Naive B cell (primary cell): ENCODE results near the gene ATP23. TPM values are rescaled to one million over a fixed set of nuclear protein-coding genes. Genes with fewer than 3 reads are reported as not detected.

ENCODE experiments used
- ATAC-seq, 2 donors: fragments of 150-1000 bp; cut with Tn5 transposase; 2 replicates each; pipeline ENCODE4 v1.10.0; 2021; ENCODE audit warnings: low read depth in 2 of 2, mild to moderate bottlenecking in 2 of 2, moderate library complexity in 2 of 2
- DNase-seq: peaks from one replicate; pipeline ENCODE4 v3.0.0; 2022
- H3K27ac Mint-ChIP-seq, 6 donors: one replicate each; pipeline ENCODE4 v1.8.0; 2020 to 2022; ENCODE audit warnings: mild to moderate bottlenecking in 6 of 6, mixed read lengths in 6 of 6, moderate library complexity in 5 of 6, inconsistent platforms in 2 of 6
- H3K27me3 Mint-ChIP-seq, 3 donors: one replicate each; pipeline ENCODE4 v1.8.0; 2021 to 2022; ENCODE audit warnings: mixed read lengths in 3 of 3, mild to moderate bottlenecking in 1 of 3
- H3K36me3 Mint-ChIP-seq, 2 donors: one replicate each; pipeline ENCODE4 v1.8.0; 2020 to 2022; ENCODE audit warnings: mixed read lengths in 2 of 2, inconsistent platforms in 1 of 2, mild to moderate bottlenecking in 1 of 2
- H3K4me1 Mint-ChIP-seq, 3 donors: one replicate each; pipeline ENCODE4 v1.8.0; 2020 to 2022; ENCODE audit warnings: mixed read lengths in 3 of 3, inconsistent platforms in 1 of 3, mild to moderate bottlenecking in 1 of 3, moderate library complexity in 1 of 3
- H3K4me3 Mint-ChIP-seq, 8 donors: one replicate each; pipeline ENCODE4 v1.8.0; 2020 to 2022; ENCODE audit warnings: mild to moderate bottlenecking in 8 of 8, mixed read lengths in 8 of 8, moderate library complexity in 8 of 8, inconsistent platforms in 2 of 8
- H3K9me3 Mint-ChIP-seq, 7 donors: one replicate each; pipeline ENCODE4 v1.8.0; 2020 to 2022; ENCODE audit warnings: mixed read lengths in 7 of 7, mild to moderate bottlenecking in 5 of 7, inconsistent platforms in 2 of 7, moderate library complexity in 1 of 7
- polyA plus RNA-seq, 6 donors: library from polyadenylated mRNA; unstranded; fragments of 300-500 nt; fragmentation: Illumina TruSeq; gene quantifications; one replicate each; pipeline ENCODE4 v1.2.3, GENCODE V29; 2021; ENCODE audit warnings: low read depth in 6 of 6

ATP23 gene
- polyA plus RNA-seq, 6 donors from 2014 or later, result 11.0 to 39.3 (median 22.4) TPM

- Mint-ChIP-seq H3K9me3 (no peaks in the 10 kb centered on the region), H3K27ac (peak overlapping the region in 1 of 6 donors; percentile 8), H3K36me3 (no peaks in the 10 kb centered on the region), H3K4me1 (peaks cover 0 to 2% (median under 1%) of the 10 kb centered on the region in 3 donors), H3K27me3 (no peaks in the 10 kb centered on the region), H3K4me3 (no peak overlapping the region)
- no peak for ATAC-seq
- no peak for DNase-seq
Observed at GRCh38 chr12:57929092-57929830, 12.1 kb upstream of the ATP23 start.

DNA sequence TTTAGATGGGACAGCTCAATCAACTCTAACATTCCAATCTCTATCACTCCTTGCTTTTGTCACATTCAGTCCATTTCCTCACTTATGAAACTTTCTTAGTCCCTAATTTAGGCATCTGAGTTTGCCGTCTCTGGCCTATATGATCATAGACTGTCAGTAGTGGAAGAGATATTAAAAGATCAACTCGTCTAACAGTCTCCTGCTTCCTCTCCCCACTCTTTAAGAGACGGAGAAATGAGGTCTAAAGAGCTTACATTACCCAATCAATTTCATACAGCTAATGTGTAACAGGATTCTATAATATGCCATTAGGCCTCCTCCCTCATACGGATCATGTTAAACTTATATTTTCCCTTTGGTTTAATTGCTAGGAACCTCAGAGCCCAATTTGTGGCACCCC, 6.5 kb upstream of the ATP23 start:
- Mint-ChIP-seq H3K27ac (peak overlapping the region; percentile 21 to 100 (median 100)), H3K27me3 (no peaks in the 10 kb centered on the region), H3K36me3 (no peaks in the 10 kb centered on the region), H3K4me1 (peaks cover 17 to 22% (median 22%) of the 10 kb centered on the region in 3 donors), H3K4me3 (peak overlapping the region in 4 of 8 donors; percentile 7 to 98 (median 94)), H3K9me3 (no peaks in the 10 kb centered on the region)
- no peak for DNase-seq
- no peak for ATAC-seq

DNA sequence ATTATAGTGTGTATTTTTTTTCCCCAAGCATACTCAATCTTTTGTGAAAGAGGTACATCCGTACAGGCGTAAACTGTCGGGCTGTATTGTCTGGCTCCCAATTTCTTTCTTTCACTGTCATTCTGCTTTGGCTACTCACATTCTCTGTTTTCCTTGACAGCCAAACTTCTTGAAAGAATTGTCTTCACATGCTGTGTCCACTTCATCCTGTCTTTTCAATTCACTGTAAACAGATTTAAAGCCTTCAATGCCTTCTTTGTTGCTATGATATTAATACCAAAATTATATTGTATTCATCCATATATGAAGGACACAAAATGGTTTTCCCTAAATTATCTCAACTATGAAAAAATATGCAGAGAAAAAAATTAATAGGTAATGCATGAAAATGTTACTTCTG, 6.0 kb upstream of the ATP23 start:
- Mint-ChIP-seq H3K36me3 (no peaks in the 10 kb centered on the region), H3K9me3 (no peaks in the 10 kb centered on the region), H3K27ac (peak overlapping the region; percentile 99 to 100 (median 100)), H3K4me3 (peak overlapping the region; percentile 85 to 98 (median 96)), H3K27me3 (no peaks in the 10 kb centered on the region), H3K4me1 (peaks cover 17 to 23% (median 23%) of the 10 kb centered on the region in 3 donors)
- ATAC-seq, result no peak
- DNase-seq, result no peak

DNA sequence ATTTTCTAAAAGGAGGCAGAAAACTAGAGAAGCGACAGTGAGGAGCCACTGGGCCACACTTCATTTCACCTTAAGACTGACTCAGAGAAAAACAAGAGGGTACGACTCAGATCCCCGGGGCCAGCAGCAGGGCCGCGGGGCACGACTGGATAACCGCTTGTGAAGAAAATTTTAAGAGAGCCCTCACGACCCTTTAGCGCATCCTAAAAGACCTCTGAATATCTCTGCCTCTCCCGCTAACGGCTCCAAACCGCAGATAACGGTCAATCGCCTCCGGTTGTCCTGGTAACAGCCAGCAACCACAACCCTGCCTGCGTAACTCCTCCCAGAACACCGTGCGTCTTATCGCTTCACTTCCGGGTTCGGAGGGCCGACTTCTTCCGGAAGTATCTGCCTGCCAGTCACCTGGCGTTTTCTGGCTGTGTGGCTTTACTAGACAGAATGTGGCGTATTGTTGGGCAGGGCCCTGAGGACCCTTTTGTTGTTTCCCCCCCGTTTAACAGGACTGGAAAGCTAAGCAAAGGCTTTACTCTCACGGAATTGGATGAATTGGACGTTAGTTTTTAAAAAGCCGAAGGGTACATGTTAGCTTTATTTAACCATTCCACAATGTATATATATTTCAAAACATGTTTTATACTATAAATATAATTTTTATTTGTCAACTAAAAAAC, 5.4 kb upstream of the ATP23 start:
- Mint-ChIP-seq H3K4me1 (peaks cover 23 to 29% (median 29%) of the 10 kb centered on the region in 3 donors), H3K4me3 (peak overlapping the region; percentile 85 to 98 (median 96)), H3K9me3 (no peaks in the 10 kb centered on the region), H3K27me3 (no peaks in the 10 kb centered on the region), H3K27ac (peak overlapping the region; percentile 99 to 100 (median 100)), H3K36me3 (no peaks in the 10 kb centered on the region)
- ATAC-seq (peak; percentile 95 to 96), DNase-seq (peak; percentile 93)

GRCh38 chr12:57936513-57936883, 4.9 kb upstream of the ATP23 start:
- H3K27me3 Mint-ChIP-seq, result no peaks in the 10 kb centered on the region
- DNase-seq, result no peak
- H3K36me3 Mint-ChIP-seq, result no peaks in the 10 kb centered on the region
- H3K4me1 Mint-ChIP-seq, result peaks cover 26 to 31% (median 29%) of the 10 kb centered on the region in 3 donors
- ATAC-seq, result no peak
- peak overlapping the region in 5 of 8 donors; percentile 60 to 96 (median 85) for H3K4me3 Mint-ChIP-seq
- no peaks in the 10 kb centered on the region for H3K9me3 Mint-ChIP-seq
- H3K27ac Mint-ChIP-seq, result peak overlapping the region; percentile 74 to 100 (median 94)

GRCh38 chr12:57939291-57939690, 2.1 kb upstream of the ATP23 start:
- Mint-ChIP-seq H3K36me3 (no peaks in the 10 kb centered on the region), H3K27ac (peak overlapping the region in 1 of 6 donors; percentile 70), H3K4me1 (peaks cover 42 to 51% (median 48%) of the 10 kb centered on the region in 3 donors), H3K4me3 (peak overlapping the region in 3 of 8 donors; percentile 12 to 93 (median 26)), H3K27me3 (no peaks in the 10 kb centered on the region), H3K9me3 (no peaks in the 10 kb centered on the region)
- ATAC-seq (no peak), DNase-seq (no peak)

GRCh38 chr12:57940052-57940914, 1.1 kb upstream of the ATP23 start:
- Mint-ChIP-seq H3K4me3 (peak overlapping the region; percentile 90 to 98 (median 96)), H3K4me1 (peaks cover 36 to 45% (median 41%) of the 10 kb centered on the region in 3 donors), H3K36me3 (no peaks in the 10 kb centered on the region), H3K27me3 (no peaks in the 10 kb centered on the region), H3K9me3 (no peaks in the 10 kb centered on the region), H3K27ac (peak overlapping the region; percentile 94 to 99 (median 98))
- ATAC-seq, result no peak
- no peak for DNase-seq

- DNase-seq (no peak), ATAC-seq (no peak)
- Mint-ChIP-seq H3K4me1 (peaks cover 31 to 40% (median 39%) of the 10 kb centered on the region in 3 donors), H3K27me3 (no peaks in the 10 kb centered on the region), H3K36me3 (no peaks in the 10 kb centered on the region), H3K4me3 (peak overlapping the region; percentile 90 to 98 (median 96)), H3K27ac (peak overlapping the region; percentile 94 to 99 (median 98)), H3K9me3 (no peaks in the 10 kb centered on the region)
Observed at GRCh38 chr12:57940915-57941164, 527 bp upstream of the ATP23 start.

GRCh38 chr12:57943438-57944080, 2.2 kb downstream of the ATP23 start:
- ATAC-seq, result no peak
- H3K36me3 Mint-ChIP-seq, result peaks cover 7 to 9% of the 10 kb centered on the region in 2 donors
- no peaks in the 10 kb centered on the region for H3K9me3 Mint-ChIP-seq
- no peak for DNase-seq
- peak overlapping the region in 2 of 6 donors; percentile 29 to 94 for H3K27ac Mint-ChIP-seq
- H3K4me3 Mint-ChIP-seq, result peak overlapping the region in 3 of 8 donors; percentile 13 to 39 (median 15)
- no peaks in the 10 kb centered on the region for H3K27me3 Mint-ChIP-seq
- H3K4me1 Mint-ChIP-seq, result peaks cover 23 to 31% (median 31%) of the 10 kb centered on the region in 3 donors

DNA sequence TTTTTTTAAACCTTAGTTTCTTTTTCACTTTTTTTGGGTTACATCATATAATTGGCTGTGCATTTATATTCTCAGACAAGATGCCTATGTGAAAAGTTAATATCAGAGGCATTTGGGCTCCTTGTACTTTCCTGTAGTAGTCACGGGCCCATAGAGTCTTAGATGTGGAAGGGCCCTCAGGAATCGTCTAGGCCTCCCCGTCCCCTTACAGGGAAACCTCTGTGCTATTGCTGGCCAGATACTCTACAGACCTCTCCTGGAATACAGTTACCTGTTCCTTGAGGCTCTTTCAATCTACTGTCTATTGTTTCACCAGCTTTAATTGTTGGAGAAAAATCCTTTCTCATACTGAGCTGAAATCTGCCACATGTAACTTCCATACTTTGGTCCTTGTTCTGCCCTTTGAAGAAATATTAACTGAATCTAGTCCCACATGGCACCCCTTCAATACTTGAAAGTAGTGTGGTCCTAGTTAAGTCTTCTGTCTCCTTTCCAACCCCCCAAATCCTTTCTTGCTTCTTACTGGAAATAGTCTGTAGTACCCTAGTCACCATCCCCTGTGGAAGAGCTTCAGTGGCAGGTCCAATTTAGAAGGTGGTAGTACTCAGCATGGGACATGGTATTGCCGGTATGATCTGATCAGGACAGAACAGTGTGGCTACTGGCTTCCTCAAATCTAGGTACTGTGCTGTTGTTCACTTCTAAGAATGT, 3.1 kb downstream of the ATP23 start:
- Mint-ChIP-seq H3K4me3 (peak overlapping the region in 2 of 8 donors; percentile 51 to 53), H3K27ac (no peak overlapping the region), H3K4me1 (peaks cover 23 to 31% (median 31%) of the 10 kb centered on the region in 3 donors), H3K27me3 (no peaks in the 10 kb centered on the region), H3K9me3 (no peaks in the 10 kb centered on the region), H3K36me3 (peaks cover 8 to 9% of the 10 kb centered on the region in 2 donors)
- DNase-seq (no peak), ATAC-seq (no peak)

- no peak for ATAC-seq
- Mint-ChIP-seq H3K9me3 (peaks cover 0 to 6% (median 2%) of the 10 kb centered on the region in 7 donors), H3K4me1 (peaks cover 0 to 4% (median 0%) of the 10 kb centered on the region in 3 donors), H3K36me3 (peaks cover 60% of the 10 kb centered on the region in 2 donors), H3K27me3 (no peaks in the 10 kb centered on the region), H3K4me3 (no peak overlapping the region), H3K27ac (no peak overlapping the region)
- no peak for DNase-seq
Observed at GRCh38 chr12:57952766-57953165, 11.4 kb downstream of the ATP23 start.

DNA sequence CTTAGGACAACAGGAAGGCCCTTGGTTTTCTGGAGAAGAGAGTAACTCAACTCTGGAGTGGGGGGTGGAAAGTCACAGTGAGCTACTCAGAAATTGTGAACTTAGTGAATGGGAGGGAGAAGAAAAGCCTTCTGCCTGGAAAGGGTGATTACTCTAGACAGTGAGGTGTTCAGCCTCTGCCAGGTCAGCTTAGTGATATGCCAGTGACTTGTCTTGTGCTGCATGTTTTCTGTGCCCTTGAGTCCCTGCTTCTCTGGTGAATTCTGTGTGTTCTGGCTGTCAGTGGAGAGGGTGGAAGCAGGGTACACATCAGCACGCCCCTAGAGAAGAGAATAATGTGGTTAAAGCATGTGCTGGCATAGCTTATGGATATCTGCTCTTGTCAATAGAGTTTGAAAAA, 13.4 kb downstream of the ATP23 start:
- no peak for DNase-seq
- peaks cover 62 to 72% of the 10 kb centered on the region in 2 donors for H3K36me3 Mint-ChIP-seq
- peaks cover 5 to 26% (median 17%) of the 10 kb centered on the region in 7 donors for H3K9me3 Mint-ChIP-seq
- no peak overlapping the region for H3K4me3 Mint-ChIP-seq
- no peaks in the 10 kb centered on the region for H3K27me3 Mint-ChIP-seq
- no peak for ATAC-seq
- no peak overlapping the region for H3K27ac Mint-ChIP-seq
- peaks cover 0 to 4% (median 0%) of the 10 kb centered on the region in 3 donors for H3K4me1 Mint-ChIP-seq
